Fibroblast of lung (primary cell): ENCODE measurements around the gene ABLIM2. TPM values are rescaled to one million over a fixed set of nuclear protein-coding genes. Genes with fewer than 3 reads are reported as not detected.

Experiments
- DNase-seq, 2 donors: peaks; one replicate each; pipeline versions ENCODE4 v3.0.0 to v3.0.0-alpha.2; 2010; ENCODE audit warnings: low read depth in 2 of 2
- H2AFZ ChIP-seq: 2 replicates; pipeline ENCODE4 v1.5.1; 2012; ENCODE audit warnings: low read length, control low read depth, inconsistent platforms
- H3K27ac ChIP-seq: 2 replicates; pipeline ENCODE4 v1.5.1; 2011; ENCODE audit warnings: low read length, control low read depth; ENCODE audit not compliant: insufficient read depth
- H3K27me3 ChIP-seq: 2 replicates; pipeline ENCODE4 v1.5.1; 2011; ENCODE audit warnings: mild to moderate bottlenecking, low read length; ENCODE audit not compliant: control insufficient read depth, insufficient read depth
- H3K36me3 ChIP-seq: 2 replicates; pipeline ENCODE4 v1.5.1; 2011; ENCODE audit warnings: low read length; ENCODE audit not compliant: control insufficient read depth, insufficient read depth
- H3K4me1 ChIP-seq: 2 replicates; pipeline ENCODE4 v1.5.1; 2011; ENCODE audit warnings: low read length; ENCODE audit not compliant: control insufficient read depth, insufficient read depth; ENCODE audit errors: extremely low read depth
- H3K4me2 ChIP-seq: 2 replicates; pipeline ENCODE4 v1.5.1; 2011; ENCODE audit warnings: low read length, control low read depth; ENCODE audit not compliant: insufficient read depth; ENCODE audit errors: extremely low read depth
- H3K4me3 ChIP-seq, 4 experiments: fragments of 200-600 bp in 1 of 4; sonication (generic) in 1 of 4; replicated peaks in 1 of 4; 2 replicates each; pipeline ENCODE4 v1.5.1; 2011 to 2016; ENCODE audit warnings: low read length in 4 of 4, low read depth in 3 of 4, mild to moderate bottlenecking in 3 of 4, control low read depth in 2 of 4, inconsistent platforms in 1 of 4, mixed read lengths in 1 of 4; ENCODE audit not compliant: insufficient read depth in 1 of 4; ENCODE audit errors: control extremely low read depth in 1 of 4
- H3K79me2 ChIP-seq: 2 replicates; pipeline ENCODE4 v1.5.1; 2012; ENCODE audit warnings: mild to moderate bottlenecking, low read length, inconsistent platforms; ENCODE audit not compliant: control insufficient read depth, insufficient read depth
- H3K9ac ChIP-seq: 2 replicates; pipeline ENCODE4 v1.5.1; 2011; ENCODE audit warnings: mild to moderate bottlenecking, low read length, control low read depth; ENCODE audit not compliant: insufficient read depth
- H3K9me3 ChIP-seq: 2 replicates; pipeline ENCODE4 v1.5.1; 2012; ENCODE audit warnings: low read depth, low read length; ENCODE audit not compliant: control insufficient read depth, insufficient read depth
- H4K20me1 ChIP-seq: 2 replicates; pipeline ENCODE4 v1.5.1; 2011; ENCODE audit warnings: low read length; ENCODE audit not compliant: control insufficient read depth, insufficient read depth; ENCODE audit errors: extremely low read depth
- EZH2 ChIP-seq: IDR thresholded peaks from 2 replicates; pipeline ENCODE4 v1.5.1; 2012; ENCODE audit warnings: low read length, control low read depth, mild to moderate bottlenecking; ENCODE audit errors: missing control alignments
- polyA plus RNA-seq, 2 donors: library from polyadenylated mRNA; depleted of rRNA in 1 of 2; stranded (reverse) in 1 of 2; unstranded in 1 of 2; fragments of >200 nt; gene quantifications; 2 replicates each; pipeline ENCODE4 v1.2.1, GENCODE V29; 2011 to 2012; ENCODE audit warnings: missing spikeins in 1 of 2
- total RNA-seq: library from RNA; depleted of rRNA; stranded (reverse); fragments of >200 nt; gene quantifications from 2 replicates; pipeline ENCODE4 v1.2.1, GENCODE V29; 2014
- TF ChIP-seq, protein P1 (sequence below), 2 donors: IDR thresholded peaks in 1 of 2; conservative IDR thresholded peaks in 1 of 2; 1 replicate in 1 of 2; 2 replicates in 1 of 2; pipeline ENCODE4 v1.5.1; 2011 to 2012; ENCODE audit warnings: low read length in 2 of 2, control low read depth in 1 of 2, inconsistent platforms in 1 of 2, low read depth in 1 of 2, mild to moderate bottlenecking in 1 of 2

Gene ABLIM2
- total and polyA plus RNA-seq, 2 donors (not counting 1 experiment from before 2014, with no cell fraction given), result 0.66 to 2.6 TPM

DNA sequence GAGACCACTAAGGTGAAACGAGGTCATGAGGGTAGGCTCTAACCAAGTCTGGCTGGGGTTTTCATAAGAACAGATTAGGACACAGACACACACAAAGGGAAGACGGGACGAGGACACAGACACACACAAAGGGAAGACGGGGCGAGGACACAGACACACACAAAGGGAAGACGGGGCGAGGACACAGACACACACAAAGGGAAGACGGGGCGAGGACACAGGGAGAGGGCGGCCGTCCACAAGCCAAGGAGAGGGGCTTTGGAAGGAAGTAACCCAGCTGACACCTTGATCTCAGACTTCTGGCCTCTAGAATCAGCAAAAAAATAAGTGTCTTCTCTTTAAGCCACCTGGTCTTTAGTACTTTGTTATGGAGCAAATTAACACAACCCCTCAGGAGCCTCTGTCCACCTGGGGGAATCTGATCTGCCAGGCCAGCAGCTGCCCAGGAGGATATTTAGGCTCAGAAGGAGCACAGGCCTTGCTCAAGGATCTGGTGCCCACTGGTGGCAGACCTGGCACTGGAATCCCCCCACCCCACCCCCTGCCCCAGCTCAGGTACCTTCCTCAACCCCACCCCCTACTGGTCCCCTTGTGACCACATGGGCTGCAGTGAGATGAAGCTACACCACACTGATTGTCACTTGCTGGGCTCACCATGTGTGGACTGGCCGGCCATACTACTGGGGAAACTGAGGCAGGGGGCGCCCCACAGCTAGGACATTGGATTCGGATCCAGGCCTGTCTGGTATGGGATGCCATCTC lies 2.8 kb downstream of the ABLIM2 start:
- H3K27me3 ChIP-seq, result peaks cover 6% of the 10 kb centered on the region
- no peak overlapping the region for H3K4me3 ChIP-seq
- no peaks in the 10 kb centered on the region for H3K79me2 ChIP-seq
- H3K4me1 ChIP-seq, result peaks cover 5% of the 10 kb centered on the region
- H3K9me3 ChIP-seq, result no peaks in the 10 kb centered on the region
- H2AFZ ChIP-seq, result no peak overlapping the region
- no peaks in the 10 kb centered on the region for H3K36me3 ChIP-seq
- no peak overlapping the region for H3K9ac ChIP-seq
- H3K4me2 ChIP-seq, result no peak overlapping the region
- H4K20me1 ChIP-seq, result no peaks in the 10 kb centered on the region
- H3K27ac ChIP-seq, result no peak overlapping the region
- TF ChIP-seq, protein P1, sequence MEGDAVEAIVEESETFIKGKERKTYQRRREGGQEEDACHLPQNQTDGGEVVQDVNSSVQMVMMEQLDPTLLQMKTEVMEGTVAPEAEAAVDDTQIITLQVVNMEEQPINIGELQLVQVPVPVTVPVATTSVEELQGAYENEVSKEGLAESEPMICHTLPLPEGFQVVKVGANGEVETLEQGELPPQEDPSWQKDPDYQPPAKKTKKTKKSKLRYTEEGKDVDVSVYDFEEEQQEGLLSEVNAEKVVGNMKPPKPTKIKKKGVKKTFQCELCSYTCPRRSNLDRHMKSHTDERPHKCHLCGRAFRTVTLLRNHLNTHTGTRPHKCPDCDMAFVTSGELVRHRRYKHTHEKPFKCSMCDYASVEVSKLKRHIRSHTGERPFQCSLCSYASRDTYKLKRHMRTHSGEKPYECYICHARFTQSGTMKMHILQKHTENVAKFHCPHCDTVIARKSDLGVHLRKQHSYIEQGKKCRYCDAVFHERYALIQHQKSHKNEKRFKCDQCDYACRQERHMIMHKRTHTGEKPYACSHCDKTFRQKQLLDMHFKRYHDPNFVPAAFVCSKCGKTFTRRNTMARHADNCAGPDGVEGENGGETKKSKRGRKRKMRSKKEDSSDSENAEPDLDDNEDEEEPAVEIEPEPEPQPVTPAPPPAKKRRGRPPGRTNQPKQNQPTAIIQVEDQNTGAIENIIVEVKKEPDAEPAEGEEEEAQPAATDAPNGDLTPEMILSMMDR (conservative IDR thresholded peaks at IDR 0.05 in 1 of 2, IDR thresholded peaks at IDR 0.05 in 1 of 2; ENCODE audit: low read depth in 1 of 2, low read length in 2 of 2), result no peak
- no peak for TF ChIP-seq EZH2
- no peak for DNase-seq

DNA sequence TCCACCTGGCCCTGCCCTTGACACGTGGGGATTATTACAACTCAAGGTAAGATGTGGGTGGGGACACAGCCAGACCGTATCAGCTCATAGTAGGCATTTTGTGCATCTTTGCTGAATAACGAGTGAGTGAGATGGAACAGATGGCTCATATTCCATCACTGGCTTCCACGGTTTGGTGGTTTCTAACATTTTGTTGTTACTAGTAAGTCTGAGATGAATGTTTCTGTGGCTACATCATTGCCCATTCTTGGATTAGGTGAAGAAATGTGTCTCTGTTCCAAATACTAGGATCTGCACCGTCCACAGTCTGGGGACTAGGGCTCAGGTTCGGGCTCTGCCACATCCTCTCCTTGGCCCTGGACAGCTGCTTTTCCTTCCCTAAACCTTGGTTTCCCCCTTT lies 3.6 kb downstream of the ABLIM2 start:
- Histone ChIP-seq H3K27ac (no peak overlapping the region), H3K9ac (no peak overlapping the region), H3K4me1 (peaks cover 5% of the 10 kb centered on the region), H3K27me3 (peaks cover 6% of the 10 kb centered on the region), H3K9me3 (no peaks in the 10 kb centered on the region), H3K4me3 (no peak overlapping the region), H3K79me2 (no peaks in the 10 kb centered on the region), H3K4me2 (no peak overlapping the region), H4K20me1 (no peaks in the 10 kb centered on the region), H3K36me3 (no peaks in the 10 kb centered on the region), H2AFZ (no peak overlapping the region)
- DNase-seq, result peak in 1 of 2 donors; percentile 55
- TF ChIP-seq, protein P1 (conservative IDR thresholded peaks at IDR 0.05 in 1 of 2, IDR thresholded peaks at IDR 0.05 in 1 of 2; ENCODE audit: low read depth in 1 of 2, low read length in 2 of 2), result no peak
- no peak for TF ChIP-seq EZH2

DNA sequence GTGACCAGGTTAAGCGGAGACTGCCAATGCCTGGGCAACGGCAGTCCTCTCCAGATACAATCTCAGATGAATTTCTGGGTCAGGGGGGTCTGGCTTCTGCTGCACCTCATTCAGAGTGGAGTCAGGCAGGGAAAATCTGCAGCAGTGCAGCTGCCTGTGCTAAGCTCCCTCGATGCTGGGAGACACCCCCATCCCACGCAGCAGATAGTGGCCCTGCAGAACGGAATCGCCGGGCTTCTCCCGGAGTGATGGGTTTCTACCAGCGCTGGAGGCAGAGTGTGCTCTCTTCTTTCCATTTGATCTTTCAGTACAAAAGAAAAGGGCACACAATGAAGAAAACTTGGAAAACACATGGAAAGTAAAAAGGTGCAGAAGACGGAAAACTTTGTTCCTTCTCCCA lies 5.2 kb downstream of the ABLIM2 start:
- no peak for TF ChIP-seq EZH2
- TF ChIP-seq, protein P1 (conservative IDR thresholded peaks at IDR 0.05 in 1 of 2, IDR thresholded peaks at IDR 0.05 in 1 of 2; ENCODE audit: low read depth in 1 of 2, low read length in 2 of 2), result no peak
- H3K9me3 ChIP-seq, result no peaks in the 10 kb centered on the region
- peaks cover 5% of the 10 kb centered on the region for H3K4me1 ChIP-seq
- no peak overlapping the region for H3K4me3 ChIP-seq
- no peaks in the 10 kb centered on the region for H3K79me2 ChIP-seq
- H3K36me3 ChIP-seq, result no peaks in the 10 kb centered on the region
- H3K4me2 ChIP-seq, result no peak overlapping the region
- H3K27ac ChIP-seq, result no peak overlapping the region
- no peak for DNase-seq
- H3K27me3 ChIP-seq, result peaks cover 6% of the 10 kb centered on the region
- no peak overlapping the region for H3K9ac ChIP-seq
- no peaks in the 10 kb centered on the region for H4K20me1 ChIP-seq
- no peak overlapping the region for H2AFZ ChIP-seq
